Measurements from ENCODE around the gene IKBKE. TPM values are rescaled to one million over a fixed set of nuclear protein-coding genes. Genes with fewer than 3 reads are reported as not detected.
A peak's percentile ranks its signal among the peaks of the same experiment; 100 is the strongest.

The IKBKE gene
- total and polyA plus RNA-seq, 12 donors: 2.9 to 11.1 (median 6.1) TPM

DNA sequence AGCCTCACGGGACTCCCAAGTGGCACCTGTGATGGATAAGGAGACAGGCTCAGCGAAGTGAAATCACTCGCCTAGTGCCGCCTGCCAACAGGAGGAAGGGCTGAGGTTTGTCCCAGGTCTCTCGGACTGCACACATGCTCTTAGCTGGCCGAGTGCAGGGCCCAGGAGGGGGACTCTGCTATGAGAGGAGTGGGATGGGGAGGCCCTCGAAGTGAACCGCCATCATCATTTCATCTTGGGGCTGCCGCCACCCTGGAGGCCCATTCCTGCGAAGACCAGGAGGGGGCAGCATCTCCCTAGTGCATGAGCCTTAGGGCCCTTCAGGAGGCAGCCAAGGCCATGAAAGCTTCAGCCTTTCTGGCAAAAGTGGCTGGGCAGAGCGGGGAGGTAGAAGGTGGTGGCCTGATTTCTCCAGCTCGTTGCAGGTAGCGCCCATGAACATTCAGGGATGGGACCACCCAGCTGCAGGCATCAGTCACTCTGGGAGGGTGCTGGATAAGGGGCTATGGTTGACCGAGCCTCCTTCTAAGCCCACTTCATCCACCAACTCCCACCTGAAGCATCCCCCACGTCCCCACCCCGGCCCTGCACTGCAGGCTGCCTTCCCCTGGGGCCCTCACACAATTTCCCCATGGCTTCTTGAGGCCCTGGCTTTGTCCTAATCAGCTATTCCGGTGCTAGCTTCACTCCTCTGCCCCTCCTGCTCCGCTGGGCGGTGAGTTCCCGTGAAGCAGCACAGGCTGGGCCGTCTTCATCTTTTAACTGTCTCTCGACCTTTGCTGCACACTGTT, 19.9 kb downstream of the IKBKE start:
- peak overlapping the region in 2 of 5 donors; percentile 2 to 44 for H3K27ac ChIP-seq
- peak; percentile 80 to 93 (median 88) for DNase-seq

DNA sequence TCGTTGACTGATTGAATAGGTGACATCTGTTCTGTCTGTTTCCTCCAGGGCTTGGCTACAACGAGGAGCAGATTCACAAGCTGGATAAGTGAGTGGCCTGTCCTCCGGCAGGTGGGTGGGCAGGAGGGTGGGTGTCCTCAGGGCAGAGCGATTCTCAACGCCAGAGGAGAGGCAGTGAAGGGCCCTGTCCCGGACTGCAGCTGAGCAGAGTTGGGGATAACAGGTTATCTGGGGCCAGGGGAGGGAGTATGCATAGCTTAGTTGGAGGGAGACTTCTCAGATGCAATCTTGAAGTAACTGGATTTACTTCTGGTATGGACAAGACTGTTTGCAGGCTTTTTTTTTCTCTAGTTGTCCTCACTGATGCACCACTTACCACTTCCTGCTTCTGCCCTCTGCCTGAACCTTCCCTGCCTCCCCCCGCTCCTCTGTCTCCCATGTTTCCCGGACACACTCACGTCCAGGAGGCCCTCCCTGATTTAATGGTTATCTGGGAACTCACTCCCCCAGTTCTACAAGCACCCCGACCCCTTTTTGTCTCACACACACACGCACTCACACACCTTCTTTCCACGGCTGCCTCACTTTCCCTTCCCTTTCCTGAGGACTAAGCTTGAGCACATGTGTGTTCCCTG, 20.6 kb downstream of the IKBKE start:
- Histone ChIP-seq H3K4me3 (no peak overlapping the region), H3K27ac (peak overlapping the region in 2 of 5 donors; percentile 2 to 44), H3K27me3 (no peaks in the 10 kb centered on the region), H3K4me1 (replicated peaks in 1 of 2) (peaks cover 13 to 30% of the 10 kb centered on the region in 2 donors), H3K9me3 (replicated peaks in 1 of 3) (no peaks in the 10 kb centered on the region), H3K36me3 (replicated peaks in 1 of 2) (peaks cover 0 to 4% of the 10 kb centered on the region in 2 donors)
- TF ChIP-seq POLR2A (IDR thresholded peaks at IDR 0.05): no peak
- no peak for TF ChIP-seq CTCF (IDR thresholded peaks at IDR 0.05)
- no peak for DNase-seq
- 59 to 72% (median 61%) methylated on average over 12 of the region's 12 CpGs for WGBS, 4 donors
- intact Hi-C loops (cut with DNase I): loop anchor here (2.0 to 10.0 kb wide), 3 partner anchors 94 to 424 kb away; no protein-coding TSS in a partner anchor

More for the DNA sequence above, 19.9 kb downstream of the IKBKE start:
- Histone ChIP-seq H3K4me1 (replicated peaks in 1 of 2) (peaks cover 6 to 23% of the 10 kb centered on the region in 2 donors), H3K9me3 (replicated peaks in 1 of 3) (no peaks in the 10 kb centered on the region), H3K36me3 (replicated peaks in 1 of 2) (peaks cover 0 to 4% of the 10 kb centered on the region in 2 donors), H3K27me3 (no peaks in the 10 kb centered on the region), H3K4me3 (no peak overlapping the region)
- 49 to 52% (median 51%) methylated on average over 16 to 22 of the region's 22 CpGs for WGBS, 4 donors
- TF ChIP-seq CTCF (IDR thresholded peaks at IDR 0.05): peak; percentile 90 to 97 (median 96)
- no peak for TF ChIP-seq POLR2A (IDR thresholded peaks at IDR 0.05)
- intact Hi-C loops (cut with DNase I): loop anchor here (2.0 to 10.0 kb wide), 4 partner anchors 95 to 425 kb away; no protein-coding TSS in a partner anchor

- WGBS, 4 donors: 82 to 86% (median 84%) methylated on average over 3 to 4 of the region's 4 CpGs
- DNase-seq: no peak
- Histone ChIP-seq H3K27ac (no peak overlapping the region), H3K4me3 (no peak overlapping the region), H3K27me3 (no peaks in the 10 kb centered on the region), H3K9me3 (replicated peaks in 1 of 3) (no peaks in the 10 kb centered on the region), H3K4me1 (replicated peaks in 1 of 2) (peaks cover 19 to 38% of the 10 kb centered on the region in 2 donors), H3K36me3 (replicated peaks in 1 of 2) (peaks cover 0 to 4% of the 10 kb centered on the region in 2 donors)
- TF ChIP-seq CTCF (IDR thresholded peaks at IDR 0.05): no peak
- TF ChIP-seq POLR2A (IDR thresholded peaks at IDR 0.05): no peak
- intact Hi-C loops (cut with DNase I): loop anchor here (2.0 to 10.0 kb wide), 3 partner anchors 93 to 423 kb away; no protein-coding TSS in a partner anchor
Measured at GRCh38 chr1:206491616-206492015, 21.3 kb downstream of the IKBKE start.

- Histone ChIP-seq H3K4me3 (no peak overlapping the region), H3K27ac (no peak overlapping the region), H3K27me3 (no peaks in the 10 kb centered on the region), H3K9me3 (replicated peaks in 1 of 3) (no peaks in the 10 kb centered on the region), H3K36me3 (replicated peaks in 1 of 2) (peaks cover 0 to 4% of the 10 kb centered on the region in 2 donors), H3K4me1 (replicated peaks in 1 of 2) (peaks cover 19 to 34% of the 10 kb centered on the region in 2 donors)
- intact Hi-C loops (cut with DNase I): loop anchor here in 1 of 2 donors (5.0 to 10.0 kb wide), 2 partner anchors 95 to 422 kb away; no protein-coding TSS in a partner anchor
- no peak for TF ChIP-seq CTCF (IDR thresholded peaks at IDR 0.05)
- no peak for TF ChIP-seq POLR2A (IDR thresholded peaks at IDR 0.05)
- DNase-seq: no peak
- 94 to 96% (median 95%) methylated on average over 3 to 10 of the region's 10 CpGs for WGBS, 4 donors
Measured at GRCh38 chr1:206492589-206492988, 22.3 kb downstream of the IKBKE start.
